DMS53 (cell line): ENCODE data around the gene LRRC70.
"Not testable (repeated sequence)": the region's sequence is repeated elsewhere in the genome, so short reads cannot be mapped to it uniquely, and the experiment has no call there.

Experiments used
- DNase-seq: peaks from one replicate; lab custom pipeline; 2025; lab: John Stamatoyannopoulos, UW

LRRC70 gene, protein sequence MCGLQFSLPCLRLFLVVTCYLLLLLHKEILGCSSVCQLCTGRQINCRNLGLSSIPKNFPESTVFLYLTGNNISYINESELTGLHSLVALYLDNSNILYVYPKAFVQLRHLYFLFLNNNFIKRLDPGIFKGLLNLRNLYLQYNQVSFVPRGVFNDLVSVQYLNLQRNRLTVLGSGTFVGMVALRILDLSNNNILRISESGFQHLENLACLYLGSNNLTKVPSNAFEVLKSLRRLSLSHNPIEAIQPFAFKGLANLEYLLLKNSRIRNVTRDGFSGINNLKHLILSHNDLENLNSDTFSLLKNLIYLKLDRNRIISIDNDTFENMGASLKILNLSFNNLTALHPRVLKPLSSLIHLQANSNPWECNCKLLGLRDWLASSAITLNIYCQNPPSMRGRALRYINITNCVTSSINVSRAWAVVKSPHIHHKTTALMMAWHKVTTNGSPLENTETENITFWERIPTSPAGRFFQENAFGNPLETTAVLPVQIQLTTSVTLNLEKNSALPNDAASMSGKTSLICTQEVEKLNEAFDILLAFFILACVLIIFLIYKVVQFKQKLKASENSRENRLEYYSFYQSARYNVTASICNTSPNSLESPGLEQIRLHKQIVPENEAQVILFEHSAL

DNA sequence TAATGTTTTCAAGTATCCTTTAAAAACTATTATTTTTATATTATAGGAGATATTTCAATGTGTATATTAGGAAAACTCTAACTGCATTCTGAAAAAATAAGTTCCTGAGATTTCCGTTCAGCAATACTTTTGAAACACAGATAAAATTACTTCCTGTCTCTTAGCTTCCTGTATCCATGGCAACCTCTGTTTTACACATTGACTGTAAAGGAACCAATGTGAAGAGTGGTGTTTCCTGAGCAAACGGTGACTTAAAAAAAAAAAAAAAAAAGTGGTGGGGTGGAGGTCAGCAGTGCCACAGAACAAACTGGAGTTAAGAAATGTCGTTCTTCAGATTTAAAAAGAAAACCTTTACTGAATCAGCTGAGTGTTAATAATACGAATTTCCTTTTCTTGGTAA, at the start of gene LRRC70:
Gene LRRC70, plus strand, starts transcription at position 280 of the 400 bp plus-strand sequence. CDS start 620 bp downstream, outside the sequence.
- DNase-seq, result peak; percentile 92

DNA sequence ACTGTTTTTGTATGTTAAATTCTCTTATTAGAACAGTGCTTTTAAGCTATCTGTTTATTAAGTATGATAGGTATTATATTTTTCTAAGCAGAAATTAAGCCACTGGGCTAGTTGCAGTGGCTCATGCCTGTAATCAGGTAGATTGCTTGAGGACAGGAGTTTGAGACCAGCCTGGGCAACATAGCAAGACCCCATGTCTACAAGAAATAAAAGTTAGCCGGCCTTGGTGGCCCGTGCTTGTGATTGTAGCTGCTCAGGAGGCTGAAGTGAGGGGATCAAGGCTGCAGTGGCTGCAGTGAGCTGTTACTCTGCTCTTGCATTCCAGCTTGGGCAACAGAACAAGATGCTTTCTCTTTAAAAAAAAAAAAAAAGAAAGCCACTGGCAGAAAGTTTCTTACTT, 45.0 kb upstream of the LRRC70 start:
- no peak for DNase-seq

DNA sequence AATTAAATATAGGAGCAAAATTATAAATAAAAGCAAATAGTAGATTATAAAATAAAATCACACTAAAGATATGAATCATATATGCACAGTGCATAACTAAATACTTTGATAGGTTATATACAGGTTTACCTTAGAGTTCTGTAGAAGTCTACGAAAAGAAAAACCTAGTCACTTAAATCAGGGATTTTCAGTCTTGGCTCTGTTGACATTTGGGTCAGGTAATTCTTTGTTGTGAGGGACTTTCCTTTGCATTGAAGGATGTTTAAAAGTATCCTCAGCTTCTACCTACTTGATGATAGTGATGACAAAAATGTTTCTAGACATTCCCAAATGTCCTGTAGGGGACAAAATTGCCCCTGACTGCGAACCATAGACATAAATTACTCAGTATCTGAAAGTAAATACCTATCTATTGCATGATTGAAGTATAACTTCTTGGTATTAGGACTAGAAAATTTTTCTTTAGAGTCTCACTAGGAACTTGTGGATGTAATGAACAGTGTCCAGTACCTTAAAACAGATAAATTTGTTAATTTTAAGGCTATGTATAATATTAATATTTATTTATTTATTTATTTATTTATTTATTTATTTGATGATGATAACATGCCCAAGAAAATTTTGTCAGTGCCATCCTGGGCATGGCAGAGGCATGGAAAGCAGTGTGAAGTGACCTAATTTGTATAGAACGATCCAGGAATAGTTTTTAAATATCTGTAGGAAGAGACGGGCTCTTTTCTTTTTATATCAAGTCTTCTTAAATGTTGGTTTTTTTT, 44.0 kb upstream of the LRRC70 start:
- no peak for DNase-seq

DNA sequence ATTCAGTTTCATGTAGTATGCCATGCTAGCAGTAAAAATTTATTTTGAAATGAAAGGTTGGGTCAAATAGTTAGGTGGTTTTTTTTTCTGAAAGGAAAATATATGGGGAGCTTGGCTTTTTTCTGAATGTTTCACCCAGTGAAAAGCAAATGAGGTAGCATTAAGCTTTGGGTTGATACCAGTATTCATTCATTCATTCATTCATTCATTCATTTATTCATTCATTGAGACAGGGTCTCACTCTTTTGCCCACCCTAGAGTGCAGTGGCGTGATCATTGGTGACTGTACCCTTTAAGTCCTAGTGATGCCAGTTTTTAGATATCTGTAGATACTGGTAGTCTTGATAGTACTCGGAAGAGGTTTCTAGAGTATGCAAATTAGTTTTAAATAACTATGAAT, 42.4 kb upstream of the LRRC70 start:
- no peak for DNase-seq

DNA sequence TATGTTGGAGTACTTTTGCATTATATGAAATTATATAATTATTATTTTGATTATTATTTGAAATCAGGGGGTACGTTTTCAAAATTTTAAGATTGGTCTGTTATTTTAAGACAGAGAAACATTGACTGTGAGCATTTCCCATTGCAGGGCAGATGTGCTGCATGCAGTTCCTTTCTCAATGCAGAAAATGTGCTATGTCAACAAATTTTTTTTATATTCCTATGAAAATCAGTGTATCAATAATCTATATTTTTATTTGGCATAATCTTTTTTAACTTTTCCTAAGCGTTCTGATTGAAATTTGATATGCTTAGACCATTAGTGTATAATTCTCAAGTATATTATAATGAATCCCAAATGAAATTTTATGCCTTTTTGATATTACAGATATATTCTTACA, 41.8 kb upstream of the LRRC70 start:
- DNase-seq, result no peak

DNA sequence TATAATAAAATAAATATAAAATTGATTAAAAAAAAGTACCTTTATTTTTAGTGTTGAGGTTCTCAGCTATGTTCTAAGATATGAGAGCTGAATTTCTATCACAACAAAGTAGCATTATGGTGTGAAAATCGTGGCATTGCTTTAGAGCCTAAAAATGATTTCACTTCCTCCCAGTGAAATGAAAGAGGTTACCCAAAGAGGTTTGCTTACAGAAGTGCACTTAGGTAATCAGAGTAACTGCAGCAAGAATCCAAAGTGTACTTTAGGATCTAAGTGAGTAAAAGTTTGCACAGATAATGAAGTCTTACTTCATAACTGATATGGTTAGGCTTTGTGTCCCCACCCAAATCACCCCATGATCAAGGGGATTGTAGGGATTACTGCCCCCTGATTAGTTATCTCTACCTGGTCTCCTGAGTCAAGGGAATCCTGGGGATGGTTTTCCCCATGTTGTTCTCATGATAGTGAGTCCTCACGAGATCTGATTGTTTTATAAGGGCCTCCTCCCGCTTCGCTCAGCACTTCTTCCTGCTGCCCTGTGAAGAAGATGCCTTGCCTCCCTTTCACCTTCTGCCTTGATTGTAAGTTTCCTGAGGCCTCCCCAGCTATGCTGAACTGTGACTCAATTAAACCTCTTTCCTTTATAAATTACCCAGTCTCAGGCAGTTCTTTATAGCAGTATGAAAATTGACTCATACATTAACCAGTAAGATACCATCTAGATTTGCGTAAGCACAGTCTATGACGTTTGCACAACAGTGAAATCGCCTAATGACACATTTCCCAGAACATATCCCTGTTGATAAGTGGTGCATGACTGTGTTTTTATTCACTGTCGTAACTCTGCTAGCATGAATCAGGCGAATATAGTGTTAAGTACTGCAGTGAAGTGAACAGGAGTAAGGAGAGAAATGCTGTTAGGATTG, 40.3 kb upstream of the LRRC70 start:
- no peak for DNase-seq

DNA sequence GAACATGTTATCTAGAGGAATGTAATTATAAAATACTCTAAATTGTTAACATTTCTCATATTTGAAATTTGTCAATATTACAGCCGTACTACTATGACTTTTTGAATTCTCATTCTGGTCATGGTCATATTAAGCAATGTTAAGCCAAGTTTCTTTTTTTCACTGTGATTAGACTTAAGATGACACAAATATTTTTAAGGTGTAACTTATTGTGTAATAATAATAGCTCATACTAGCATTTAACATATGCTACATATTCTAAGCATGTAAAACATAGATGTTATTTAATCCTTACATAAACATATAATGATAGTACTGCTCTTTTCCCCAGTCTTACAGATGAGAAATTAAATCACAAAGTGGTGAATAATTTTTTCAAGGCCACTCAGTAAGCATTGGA, 35.9 kb upstream of the LRRC70 start:
- no peak for DNase-seq

DNA sequence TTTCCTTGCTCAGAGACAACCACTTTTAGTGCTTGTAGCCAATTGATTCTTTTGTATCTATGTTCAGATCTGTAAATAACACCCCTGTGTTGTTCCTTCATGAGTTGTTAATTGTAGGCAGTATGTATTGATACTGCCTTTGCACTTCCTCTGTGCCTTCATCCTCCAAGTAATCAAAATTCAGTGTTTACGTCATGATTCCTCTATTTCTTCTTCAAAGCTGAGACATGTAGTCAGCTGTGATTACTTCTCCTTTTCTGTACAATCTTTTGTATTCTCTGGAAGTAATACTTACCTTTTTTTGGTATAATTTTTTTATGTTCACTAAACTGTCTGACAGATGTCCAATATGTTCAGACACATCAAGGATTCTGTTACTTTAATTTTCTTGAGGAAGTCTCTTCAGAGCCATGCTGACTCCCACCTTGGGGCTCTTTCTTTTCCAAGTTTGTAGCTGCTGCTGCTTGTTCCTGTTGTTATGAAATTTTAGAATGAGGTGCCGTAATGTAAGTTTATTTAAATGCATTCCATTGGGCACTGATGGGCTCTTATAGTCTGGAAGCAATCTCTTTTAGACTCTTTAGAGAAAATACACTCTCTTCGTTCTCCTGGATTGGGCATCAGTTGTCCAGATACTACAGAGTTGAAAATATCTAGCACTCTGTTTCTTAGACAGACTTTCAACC, 30.5 kb upstream of the LRRC70 start:
- no peak for DNase-seq

DNA sequence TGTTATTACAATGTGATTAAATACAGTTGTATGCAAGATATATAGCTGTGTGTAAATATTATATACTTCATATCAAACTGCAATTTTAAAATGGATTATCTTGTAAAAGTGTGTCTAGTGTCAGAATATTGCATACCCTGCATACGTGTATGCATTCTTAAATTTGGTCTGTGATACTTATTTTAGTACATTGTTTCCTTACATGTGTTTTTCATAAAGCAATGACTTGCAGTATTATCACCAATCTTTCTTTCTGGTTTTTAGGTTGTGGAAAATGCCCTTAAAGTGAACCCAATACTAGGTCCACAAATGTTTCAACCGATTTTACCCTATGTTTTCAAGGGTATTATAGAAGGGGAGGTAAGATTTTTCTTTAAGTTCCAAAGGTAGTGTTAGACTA, 28.5 kb upstream of the LRRC70 start:
- DNase-seq, result no peak

DNA sequence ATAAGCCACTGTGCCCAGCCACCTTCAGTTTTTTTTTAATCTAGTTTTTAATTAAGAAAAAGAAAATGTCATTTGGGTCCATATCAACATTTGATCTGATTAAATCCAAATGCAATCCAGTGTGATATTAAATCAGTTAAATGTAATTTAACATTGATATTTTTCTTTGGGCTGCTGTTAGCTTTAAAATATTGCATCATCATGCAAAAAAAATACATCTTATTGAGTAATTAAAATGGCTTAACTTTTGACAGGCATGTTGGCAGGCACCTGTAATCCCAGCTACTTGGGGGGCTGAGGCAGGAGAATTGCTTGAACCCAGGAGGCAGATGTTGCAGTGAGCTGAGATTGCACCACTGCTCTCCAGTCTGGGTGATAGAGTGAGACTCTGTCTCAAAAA, 22.7 kb upstream of the LRRC70 start:
- DNase-seq, result no peak

DNA sequence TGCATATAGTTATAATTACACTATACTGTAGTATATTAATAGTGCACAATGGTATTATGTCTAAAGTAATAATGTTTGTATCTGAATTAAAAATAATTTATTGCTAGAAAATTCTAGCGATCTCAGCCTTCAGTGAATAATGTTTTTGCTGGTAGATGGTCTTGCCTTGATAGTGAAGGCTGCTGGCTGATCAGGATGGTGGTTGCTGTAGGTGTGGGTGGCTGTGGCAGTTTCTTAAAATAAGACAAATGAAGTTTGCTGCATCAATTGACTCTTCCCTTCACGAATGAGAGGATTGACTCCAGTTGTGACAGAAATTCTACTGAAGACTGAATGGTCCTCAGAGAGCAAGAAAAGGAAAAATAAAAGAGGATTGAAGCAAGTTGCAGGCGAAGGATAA, 19.7 kb upstream of the LRRC70 start:
- DNase-seq, result no peak

DNA sequence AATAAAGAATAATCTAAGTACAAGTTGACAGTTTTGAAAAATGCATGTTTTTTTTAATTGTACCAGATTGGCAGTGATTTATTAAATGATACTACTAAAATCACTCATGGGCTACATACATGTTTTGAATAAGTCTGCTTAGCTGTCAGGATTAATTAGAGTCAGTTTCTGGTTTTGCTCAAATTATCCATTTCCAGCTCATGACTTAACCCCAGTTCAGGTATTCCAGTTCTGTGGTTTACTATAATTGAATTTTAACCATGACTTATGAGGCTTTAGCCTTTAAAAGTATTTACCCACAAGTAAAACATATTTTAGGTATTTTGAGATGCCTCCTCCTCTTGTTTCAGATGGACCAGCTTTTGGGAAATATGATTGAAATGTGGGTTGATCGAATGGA, 17.8 kb upstream of the LRRC70 start:
- DNase-seq, result no peak

DNA sequence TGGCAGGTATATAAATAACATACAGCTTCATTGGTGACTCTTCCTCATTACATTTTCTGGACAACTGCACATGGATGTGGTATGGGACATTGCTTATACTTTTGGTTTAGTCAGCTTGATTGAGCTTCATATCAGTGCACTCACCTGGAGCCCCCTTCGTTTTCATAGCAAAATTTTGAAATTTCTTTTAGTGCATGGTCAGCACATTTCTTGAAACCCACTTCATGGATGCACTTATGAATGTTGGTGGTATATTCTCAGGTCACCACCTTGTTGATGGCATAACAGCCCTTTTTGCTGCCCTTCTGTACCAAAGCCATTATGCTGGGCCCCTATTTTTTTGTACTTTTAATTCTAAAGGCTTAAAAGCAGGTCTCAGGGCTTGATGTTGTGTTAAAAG, 16.7 kb upstream of the LRRC70 start:
- no peak for DNase-seq

DNA sequence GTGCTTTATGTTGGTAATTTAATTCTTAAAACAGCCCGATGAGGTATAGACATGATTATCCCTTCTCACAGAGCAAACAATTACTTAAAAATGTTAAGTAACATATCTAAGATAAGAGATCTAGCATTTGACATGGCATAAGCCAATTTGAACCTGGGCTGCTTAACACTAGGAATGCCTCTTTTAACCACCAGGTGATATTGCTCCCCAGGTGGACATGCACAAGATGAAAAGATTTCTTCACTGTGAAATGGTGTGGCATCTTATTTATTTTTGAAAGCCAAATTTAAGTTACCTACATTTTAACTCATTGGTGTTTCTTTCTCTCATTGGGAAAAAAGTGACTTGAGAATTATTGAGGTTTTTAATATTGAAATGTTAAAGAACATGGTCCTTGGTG, 15.8 kb upstream of the LRRC70 start:
- peak; percentile 5 for DNase-seq

DNA sequence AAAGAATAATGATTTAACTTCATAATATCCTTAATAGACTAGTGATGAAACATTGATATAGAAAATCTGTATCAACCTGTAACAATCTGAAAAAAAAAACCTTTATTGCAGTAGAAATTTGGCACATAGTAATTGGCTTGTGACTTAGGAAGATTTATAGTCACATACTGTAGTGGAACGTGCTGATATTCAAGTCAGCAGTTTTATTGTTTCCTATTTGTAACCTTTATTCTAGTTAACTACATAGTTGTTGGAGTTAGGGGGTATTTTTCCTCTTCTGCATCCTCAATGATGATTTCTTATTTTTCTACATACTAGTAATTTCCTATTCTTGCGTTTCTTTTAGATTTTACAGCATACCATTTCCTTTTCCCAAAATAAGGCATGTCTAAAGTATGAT, 14.5 kb upstream of the LRRC70 start:
- no peak for DNase-seq

DNA sequence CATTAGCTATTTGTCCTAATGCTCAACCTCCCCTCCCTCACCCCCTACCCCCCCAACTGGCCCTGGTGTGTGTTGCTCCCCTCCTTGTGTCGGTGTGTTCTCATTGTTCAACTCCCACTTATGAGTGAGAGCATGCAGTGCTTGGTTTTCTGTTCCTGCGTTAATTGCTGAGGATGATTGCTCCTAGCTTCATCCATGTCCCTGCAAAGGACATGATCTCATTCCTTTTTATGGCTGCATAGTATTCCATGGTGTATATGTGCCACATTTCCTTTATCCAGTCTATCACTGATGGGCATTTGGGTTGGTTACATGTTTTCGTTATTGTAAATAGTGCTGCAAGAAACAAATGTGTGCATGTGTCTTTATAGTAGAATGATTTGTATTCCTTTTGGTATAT, 12.9 kb upstream of the LRRC70 start:
- not testable (repeated sequence) for DNase-seq

DNA sequence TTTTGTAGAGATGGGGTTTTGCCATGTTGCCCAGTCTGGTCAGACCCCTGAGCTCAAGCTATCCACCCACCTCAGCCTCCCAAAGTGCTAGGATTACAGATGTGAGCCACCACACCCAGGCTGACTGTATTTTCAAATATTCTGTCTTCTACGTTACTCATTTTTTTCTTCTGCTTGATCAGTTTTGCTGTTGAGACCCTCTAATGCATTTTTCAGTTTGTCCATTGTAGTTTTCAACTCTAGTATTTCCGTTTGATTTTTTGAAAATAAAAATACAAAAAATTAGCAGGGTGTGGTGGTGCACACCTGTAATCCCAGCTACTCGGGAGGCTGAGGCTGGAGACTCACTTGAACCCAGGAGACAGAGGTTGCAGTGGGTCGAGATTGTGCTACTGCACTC, 10.5 kb upstream of the LRRC70 start:
- DNase-seq, result no peak

DNA sequence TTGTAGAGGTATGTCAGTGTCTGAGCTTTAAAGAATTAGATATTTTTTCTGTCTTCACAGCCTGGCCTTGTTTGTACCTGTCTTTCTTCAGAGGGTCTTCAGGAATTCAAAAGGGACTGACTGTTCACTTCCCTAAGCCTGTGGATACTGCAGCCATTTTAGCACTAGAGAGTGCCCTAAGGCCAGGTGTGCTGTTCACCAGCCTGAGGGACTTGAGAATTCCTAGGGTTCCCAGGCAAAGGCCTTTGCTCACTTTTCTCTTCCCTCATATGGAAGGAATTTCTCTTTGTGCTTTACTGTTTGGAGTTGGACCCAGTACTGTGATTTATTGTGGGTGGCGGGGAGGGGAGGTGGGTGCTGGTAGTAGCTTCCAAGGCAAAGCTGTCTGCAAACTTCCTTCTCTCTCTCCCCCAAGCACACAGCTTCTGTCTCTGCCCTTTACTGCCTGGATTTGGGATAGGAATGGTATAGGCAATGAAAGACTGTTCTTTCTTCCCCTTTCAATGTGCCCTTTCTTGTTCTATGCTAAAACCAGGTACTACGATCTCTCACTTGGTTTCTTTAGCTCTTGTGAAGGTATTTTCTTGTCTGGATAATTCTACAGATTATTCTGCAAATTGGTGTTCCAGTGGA, 9.7 kb upstream of the LRRC70 start:
- no peak for DNase-seq

DNA sequence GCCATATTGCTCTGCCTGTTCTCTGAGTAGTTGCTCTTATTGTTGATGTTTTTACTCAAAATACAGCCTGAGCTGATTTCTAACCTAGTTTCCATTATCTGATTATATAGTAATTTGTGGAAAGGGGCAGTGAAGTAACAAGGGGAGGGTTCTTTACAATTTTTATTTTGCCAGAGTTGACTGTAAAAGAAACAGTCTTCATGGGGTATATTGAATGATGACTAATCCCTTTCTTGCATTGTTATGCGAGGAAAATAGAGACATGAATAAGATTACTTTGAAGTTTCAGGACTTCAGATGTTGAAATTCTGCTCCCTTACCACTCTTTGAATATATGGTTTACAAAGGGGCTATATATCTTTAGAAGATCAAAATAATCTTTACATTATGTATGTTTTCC, 9.1 kb upstream of the LRRC70 start:
- DNase-seq, result no peak

DNA sequence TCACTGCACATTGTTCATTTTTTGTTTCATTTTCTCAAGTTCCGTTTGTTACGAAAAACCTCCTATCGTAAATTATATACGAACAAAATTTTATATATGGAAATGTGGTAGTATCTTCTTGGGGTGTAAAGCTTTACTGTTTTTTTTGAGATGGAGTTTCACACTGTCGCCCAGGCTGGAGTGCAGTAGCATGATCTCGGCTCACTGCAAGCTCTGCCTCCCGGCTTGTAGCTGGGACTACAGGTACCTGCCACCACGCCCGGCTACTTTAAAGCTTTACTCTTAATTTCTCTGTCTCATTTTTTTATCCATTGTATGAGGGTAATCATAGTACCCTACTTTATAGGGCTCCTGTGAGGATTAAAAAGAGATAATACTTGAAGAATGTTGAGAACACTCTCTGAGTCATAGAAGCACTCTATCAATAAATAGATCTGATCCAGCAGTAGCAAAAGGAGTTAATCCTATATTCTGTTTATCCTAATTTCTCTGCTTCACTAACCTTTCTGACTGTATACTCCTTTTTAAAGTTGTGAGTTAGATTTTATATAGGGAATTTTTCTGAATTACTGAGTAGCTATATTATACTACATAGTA, 5.6 kb upstream of the LRRC70 start:
- no peak for DNase-seq
